ENCODE measurements around the gene SULF2.

DNA sequence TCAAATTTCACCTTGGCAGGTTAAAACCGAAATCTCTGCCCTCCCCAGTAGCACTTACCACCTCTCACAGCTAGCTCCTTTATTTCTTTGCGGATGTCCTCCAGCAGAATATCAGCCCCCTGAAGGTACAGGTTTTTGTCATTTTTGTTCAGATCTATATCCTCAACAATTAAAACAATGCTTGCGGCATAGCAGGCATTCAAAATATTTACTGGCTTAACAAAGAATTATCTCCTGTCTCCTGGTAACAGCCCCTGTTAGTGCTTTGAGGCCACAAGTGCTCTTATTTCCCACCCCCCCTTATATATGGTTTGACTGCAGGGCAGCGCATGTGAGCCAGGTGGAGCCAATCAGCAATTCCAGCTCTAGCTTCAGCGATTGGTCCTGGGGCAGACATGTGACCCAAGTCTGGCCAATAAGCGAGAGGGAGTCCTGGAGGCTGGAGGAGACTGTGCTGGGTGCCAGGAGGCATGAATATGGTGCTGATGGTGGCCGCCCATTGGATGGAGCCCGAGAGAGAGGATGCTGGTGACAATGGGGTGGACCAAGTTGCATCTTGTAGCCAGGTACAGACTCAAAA is 21.0 kb downstream of the SULF2 start:
- no peak for TF ChIP-seq YY1 (IDR thresholded peaks at IDR 0.05; ENCODE audit: insufficient read depth, insufficient read length)
- no peak for TF ChIP-seq ZNF274 (IDR thresholded peaks at IDR 0.05; ENCODE audit: low read depth, low read length)
